GM23338 (cell line): ENCODE results near the gene KLK4. TPM values are rescaled to one million over a fixed set of nuclear protein-coding genes. Genes with fewer than 3 reads are reported as not detected.

ENCODE experiments used
- ATAC-seq: fragments of 200-7000 bp; cut with Tn5 transposase; 3 replicates; pipeline ENCODE4 v1.9.1; 2020
- DNase-seq: peaks from one replicate; pipeline ENCODE4 v3.0.0-alpha.2; 2015; ENCODE audit warnings: low spot score
- H2AFZ ChIP-seq: fragments of 200-600 bp; sonication (generic); 2 replicates; pipeline ENCODE4 v1.8.0; 2016; ENCODE audit warnings: antibody characterized with exemption, mild to moderate bottlenecking, moderate library complexity
- H3F3A ChIP-seq: fragments of 200-600 bp; sonication (generic); replicated peaks from 2 replicates; pipeline ENCODE4 v1.8.0; 2017; ENCODE audit warnings: antibody characterized with exemption, mixed run types, low read depth
- H3K27ac ChIP-seq: fragments of 200-600 bp; sonication (generic); 2 replicates; pipeline ENCODE4 v1.6.1; 2016; ENCODE audit warnings: low read depth
- H3K27me3 ChIP-seq: fragments of 200-600 bp; sonication (generic); 2 replicates; pipeline ENCODE4 v1.8.0; 2016; ENCODE audit warnings: mild to moderate bottlenecking, mixed run types, moderate library complexity; ENCODE audit not compliant: insufficient read depth
- H3K36me3 ChIP-seq: fragments of 200-600 bp; sonication (generic); 2 replicates; pipeline ENCODE4 v1.8.0; 2016; ENCODE audit warnings: mild to moderate bottlenecking; ENCODE audit not compliant: insufficient read depth
- H3K4me1 ChIP-seq: fragments of 200-600 bp; sonication (generic); 2 replicates; pipeline ENCODE4 v1.8.0; 2016; ENCODE audit warnings: mild to moderate bottlenecking, moderate library complexity; ENCODE audit not compliant: insufficient read depth
- H3K4me2 ChIP-seq: fragments of 200-600 bp; sonication (generic); 2 replicates; pipeline ENCODE4 v1.7.1; 2017; ENCODE audit warnings: mixed run types
- H3K4me3 ChIP-seq: fragments of 200-600 bp; sonication (generic); 2 replicates; pipeline ENCODE4 v1.6.1; 2016; ENCODE audit warnings: mixed run types
- H3K79me2 ChIP-seq: fragments of 200-600 bp; sonication (generic); replicated peaks from 2 replicates; pipeline ENCODE4 v1.8.0; 2017; ENCODE audit warnings: mild to moderate bottlenecking; ENCODE audit not compliant: insufficient read depth
- H3K9me2 ChIP-seq: fragments of 200-600 bp; sonication (generic); 2 replicates; pipeline ENCODE4 v1.8.0; 2017; ENCODE audit not compliant: insufficient read depth
- H4K20me1 ChIP-seq: fragments of 200-600 bp; sonication (generic); replicated peaks from 2 replicates; pipeline ENCODE4 v1.8.0; 2017; ENCODE audit warnings: mild to moderate bottlenecking; ENCODE audit not compliant: insufficient read depth
- H3K27ac Mint-ChIP-seq: 2 replicates; pipeline ENCODE4 v1.8.0; 2020; ENCODE audit warnings: inconsistent platforms, mild to moderate bottlenecking, moderate library complexity, mixed read lengths
- H3K27me3 Mint-ChIP-seq: 3 replicates; pipeline ENCODE4 v1.8.0; 2022; ENCODE audit warnings: low read depth, mild to moderate bottlenecking, moderate library complexity, mixed read lengths, inconsistent platforms; ENCODE audit not compliant: insufficient read depth, poor library complexity
- H3K36me3 Mint-ChIP-seq: 3 replicates; pipeline ENCODE4 v1.8.0; 2021; ENCODE audit warnings: low read depth, mild to moderate bottlenecking, inconsistent platforms, moderate library complexity, mixed read lengths
- H3K4me1 Mint-ChIP-seq: 3 replicates; pipeline ENCODE4 v1.8.0; 2020; ENCODE audit warnings: mild to moderate bottlenecking, inconsistent platforms, mixed read lengths
- H3K4me3 Mint-ChIP-seq: 3 replicates; pipeline ENCODE4 v1.8.0; 2021; ENCODE audit warnings: moderate library complexity, mild to moderate bottlenecking, inconsistent platforms, mixed read lengths
- H3K9me3 Mint-ChIP-seq: 3 replicates; pipeline ENCODE4 v1.8.0; 2020; ENCODE audit warnings: moderate library complexity, mild to moderate bottlenecking, inconsistent platforms, mixed read lengths
- CREB1 ChIP-seq: fragments of 250-450 bp; sonication (Bioruptor Pico); IDR thresholded peaks from 2 replicates; pipeline ENCODE4 v1.5.0; 2020; ENCODE audit warnings: low read depth, mild to moderate bottlenecking, moderate library complexity
- EZH2 ChIP-seq: fragments of 200-600 bp; sonication (generic); IDR thresholded peaks from one replicate; pipeline ENCODE4 v1.8.0; 2017; ENCODE audit warnings: antibody characterized with exemption, mild to moderate bottlenecking, low read depth; ENCODE audit not compliant: unreplicated experiment
- EZH2phosphoT487 ChIP-seq: fragments of 200-600 bp; sonication (generic); IDR thresholded peaks from one replicate; pipeline ENCODE4 v1.8.1; 2018; ENCODE audit warnings: antibody characterized with exemption; ENCODE audit not compliant: unreplicated experiment
- JUNB ChIP-seq: IDR thresholded peaks from one replicate; pipeline ENCODE4 v1.6.1; 2016; ENCODE audit warnings: antibody characterized with exemption; ENCODE audit not compliant: unreplicated experiment
- NANOG ChIP-seq: IDR thresholded peaks from 2 replicates; pipeline ENCODE4 v1.6.1; 2016; ENCODE audit warnings: antibody characterized with exemption, borderline replicate concordance
- POLR2AphosphoS5 ChIP-seq: IDR thresholded peaks from 2 replicates; pipeline ENCODE4 v1.6.1; 2016; ENCODE audit warnings: antibody characterized with exemption, low read depth
- STAT1 ChIP-seq: IDR thresholded peaks from one replicate; pipeline ENCODE4 v1.6.1; 2016; ENCODE audit warnings: antibody characterized with exemption; ENCODE audit not compliant: unreplicated experiment
- ZNF114 ChIP-seq: fragments of 250-450 bp; sonication (Bioruptor Pico); IDR thresholded peaks from 2 replicates; pipeline ENCODE4 v1.5.0; 2020; ENCODE audit warnings: mild to moderate bottlenecking, moderate library complexity
- ZNF331 ChIP-seq: fragments of 250-450 bp; sonication (Bioruptor Pico); IDR thresholded peaks from 2 replicates; pipeline ENCODE4 v1.5.0; 2020; ENCODE audit warnings: low read depth, mild to moderate bottlenecking, moderate library complexity
- polyA plus RNA-seq: library from polyadenylated mRNA; unstranded; fragments of >200 nt; fragmentation: Nextera tagmentation; extraction: Ambion mirVana; gene quantifications from 2 replicates; pipeline ENCODE4 v1.2.1, GENCODE V29; 2016
- total RNA-seq: library from RNA; depleted of rRNA; stranded (reverse); fragments of >200 nt; shearing (Covaris generic); gene quantifications from 2 replicates; pipeline ENCODE4 v1.2.3, GENCODE V29; 2014
- TF ChIP-seq, protein P1 (sequence below), 2 experiments: fragments of 200-600 bp in 1 of 2; sonication (generic) in 1 of 2; conservative IDR thresholded peaks; 2 replicates each; pipeline versions ENCODE4 v1.5.1 to v1.6.1; 2016 to 2017; ENCODE audit warnings: antibody characterized with exemption in 2 of 2, low read depth in 2 of 2, mild to moderate bottlenecking in 2 of 2, moderate library complexity in 1 of 2
- TF ChIP-seq, protein P2 (sequence below): IDR thresholded peaks from one replicate; pipeline ENCODE4 v1.6.1; 2018; ENCODE audit warnings: antibody characterized with exemption; ENCODE audit not compliant: unreplicated experiment
- TF ChIP-seq, protein P3 (sequence below): IDR thresholded peaks from 2 replicates; pipeline ENCODE4 v1.6.1; 2016; ENCODE audit warnings: antibody characterized with exemption
- TF ChIP-seq, protein P4 (sequence below): fragments of 250-450 bp; sonication (Bioruptor Pico); IDR thresholded peaks from 2 replicates; pipeline ENCODE4 v1.5.0; 2020; ENCODE audit warnings: mild to moderate bottlenecking, moderate library complexity

Gene KLK4
- total and polyA plus RNA-seq, 2 experiments from 2014 or later, result 0.76 to 1.8 TPM

DNA sequence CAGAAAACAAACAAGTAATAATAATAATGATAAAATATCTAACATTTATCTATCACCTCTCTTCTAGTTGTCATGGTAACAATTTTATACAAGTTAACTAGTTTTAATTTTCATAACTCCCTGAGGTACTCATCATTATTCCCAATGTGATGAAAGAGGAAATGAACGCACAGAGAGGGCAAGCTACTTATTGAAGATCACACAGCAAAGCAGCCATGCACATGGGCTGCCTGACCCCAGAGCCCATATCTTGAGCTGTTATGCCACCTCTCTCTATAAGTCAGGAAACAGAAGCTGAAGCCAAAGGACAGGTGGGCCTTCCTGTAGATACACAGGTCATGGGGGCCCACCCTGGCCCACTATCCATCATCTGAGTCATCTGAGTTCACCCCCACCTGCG lies 4.9 kb upstream of the KLK4 start:
- no peaks in the 10 kb centered on the region for H3K4me1 Mint-ChIP-seq
- peaks cover 12% of the 10 kb centered on the region for H3K27me3 Mint-ChIP-seq
- Histone ChIP-seq H3K4me1 (peaks cover 4% of the 10 kb centered on the region), H3K4me3 (no peak overlapping the region), H2AFZ (no peak overlapping the region), H3K27ac (no peak overlapping the region), H3K27me3 (peaks cover 45% of the 10 kb centered on the region), H3K79me2 (no peaks in the 10 kb centered on the region), H3K36me3 (no peaks in the 10 kb centered on the region), H3K9me2 (no peaks in the 10 kb centered on the region), H3K4me2 (no peak overlapping the region), H3F3A (no peaks in the 10 kb centered on the region), H4K20me1 (no peaks in the 10 kb centered on the region)
- no peak overlapping the region for H3K27ac Mint-ChIP-seq
- H3K9me3 Mint-ChIP-seq, result no peaks in the 10 kb centered on the region; the same call in 2 of the 3 replicates
- H3K4me3 Mint-ChIP-seq, result no peak overlapping the region
- ATAC-seq (no peak), DNase-seq (no peak)
- H3K36me3 Mint-ChIP-seq, result no peaks in the 10 kb centered on the region; the same call in 2 of the 3 replicates
- TF ChIP-seq JUNB, result no peak
- TF ChIP-seq EZH2, result no peak
- TF ChIP-seq EZH2phosphoT487, result no peak
- TF ChIP-seq ZNF114 (CRISPR knock-in tag), result no peak
- TF ChIP-seq, protein P1, sequence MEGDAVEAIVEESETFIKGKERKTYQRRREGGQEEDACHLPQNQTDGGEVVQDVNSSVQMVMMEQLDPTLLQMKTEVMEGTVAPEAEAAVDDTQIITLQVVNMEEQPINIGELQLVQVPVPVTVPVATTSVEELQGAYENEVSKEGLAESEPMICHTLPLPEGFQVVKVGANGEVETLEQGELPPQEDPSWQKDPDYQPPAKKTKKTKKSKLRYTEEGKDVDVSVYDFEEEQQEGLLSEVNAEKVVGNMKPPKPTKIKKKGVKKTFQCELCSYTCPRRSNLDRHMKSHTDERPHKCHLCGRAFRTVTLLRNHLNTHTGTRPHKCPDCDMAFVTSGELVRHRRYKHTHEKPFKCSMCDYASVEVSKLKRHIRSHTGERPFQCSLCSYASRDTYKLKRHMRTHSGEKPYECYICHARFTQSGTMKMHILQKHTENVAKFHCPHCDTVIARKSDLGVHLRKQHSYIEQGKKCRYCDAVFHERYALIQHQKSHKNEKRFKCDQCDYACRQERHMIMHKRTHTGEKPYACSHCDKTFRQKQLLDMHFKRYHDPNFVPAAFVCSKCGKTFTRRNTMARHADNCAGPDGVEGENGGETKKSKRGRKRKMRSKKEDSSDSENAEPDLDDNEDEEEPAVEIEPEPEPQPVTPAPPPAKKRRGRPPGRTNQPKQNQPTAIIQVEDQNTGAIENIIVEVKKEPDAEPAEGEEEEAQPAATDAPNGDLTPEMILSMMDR (conservative IDR thresholded peaks at IDR 0.05; ENCODE audit: low read depth in 2 of 2), result no peak
- no peak for TF ChIP-seq CREB1 (CRISPR knock-in tag)
- TF ChIP-seq NANOG, result no peak
- TF ChIP-seq POLR2AphosphoS5, result no peak
- TF ChIP-seq ZNF331 (CRISPR knock-in tag), result no peak
- TF ChIP-seq, protein P2, sequence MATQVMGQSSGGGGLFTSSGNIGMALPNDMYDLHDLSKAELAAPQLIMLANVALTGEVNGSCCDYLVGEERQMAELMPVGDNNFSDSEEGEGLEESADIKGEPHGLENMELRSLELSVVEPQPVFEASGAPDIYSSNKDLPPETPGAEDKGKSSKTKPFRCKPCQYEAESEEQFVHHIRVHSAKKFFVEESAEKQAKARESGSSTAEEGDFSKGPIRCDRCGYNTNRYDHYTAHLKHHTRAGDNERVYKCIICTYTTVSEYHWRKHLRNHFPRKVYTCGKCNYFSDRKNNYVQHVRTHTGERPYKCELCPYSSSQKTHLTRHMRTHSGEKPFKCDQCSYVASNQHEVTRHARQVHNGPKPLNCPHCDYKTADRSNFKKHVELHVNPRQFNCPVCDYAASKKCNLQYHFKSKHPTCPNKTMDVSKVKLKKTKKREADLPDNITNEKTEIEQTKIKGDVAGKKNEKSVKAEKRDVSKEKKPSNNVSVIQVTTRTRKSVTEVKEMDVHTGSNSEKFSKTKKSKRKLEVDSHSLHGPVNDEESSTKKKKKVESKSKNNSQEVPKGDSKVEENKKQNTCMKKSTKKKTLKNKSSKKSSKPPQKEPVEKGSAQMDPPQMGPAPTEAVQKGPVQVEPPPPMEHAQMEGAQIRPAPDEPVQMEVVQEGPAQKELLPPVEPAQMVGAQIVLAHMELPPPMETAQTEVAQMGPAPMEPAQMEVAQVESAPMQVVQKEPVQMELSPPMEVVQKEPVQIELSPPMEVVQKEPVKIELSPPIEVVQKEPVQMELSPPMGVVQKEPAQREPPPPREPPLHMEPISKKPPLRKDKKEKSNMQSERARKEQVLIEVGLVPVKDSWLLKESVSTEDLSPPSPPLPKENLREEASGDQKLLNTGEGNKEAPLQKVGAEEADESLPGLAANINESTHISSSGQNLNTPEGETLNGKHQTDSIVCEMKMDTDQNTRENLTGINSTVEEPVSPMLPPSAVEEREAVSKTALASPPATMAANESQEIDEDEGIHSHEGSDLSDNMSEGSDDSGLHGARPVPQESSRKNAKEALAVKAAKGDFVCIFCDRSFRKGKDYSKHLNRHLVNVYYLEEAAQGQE, result no peak
- TF ChIP-seq, protein P3, sequence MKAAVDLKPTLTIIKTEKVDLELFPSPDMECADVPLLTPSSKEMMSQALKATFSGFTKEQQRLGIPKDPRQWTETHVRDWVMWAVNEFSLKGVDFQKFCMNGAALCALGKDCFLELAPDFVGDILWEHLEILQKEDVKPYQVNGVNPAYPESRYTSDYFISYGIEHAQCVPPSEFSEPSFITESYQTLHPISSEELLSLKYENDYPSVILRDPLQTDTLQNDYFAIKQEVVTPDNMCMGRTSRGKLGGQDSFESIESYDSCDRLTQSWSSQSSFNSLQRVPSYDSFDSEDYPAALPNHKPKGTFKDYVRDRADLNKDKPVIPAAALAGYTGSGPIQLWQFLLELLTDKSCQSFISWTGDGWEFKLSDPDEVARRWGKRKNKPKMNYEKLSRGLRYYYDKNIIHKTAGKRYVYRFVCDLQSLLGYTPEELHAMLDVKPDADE, result no peak
- TF ChIP-seq STAT1, result no peak
- TF ChIP-seq, protein P4, sequence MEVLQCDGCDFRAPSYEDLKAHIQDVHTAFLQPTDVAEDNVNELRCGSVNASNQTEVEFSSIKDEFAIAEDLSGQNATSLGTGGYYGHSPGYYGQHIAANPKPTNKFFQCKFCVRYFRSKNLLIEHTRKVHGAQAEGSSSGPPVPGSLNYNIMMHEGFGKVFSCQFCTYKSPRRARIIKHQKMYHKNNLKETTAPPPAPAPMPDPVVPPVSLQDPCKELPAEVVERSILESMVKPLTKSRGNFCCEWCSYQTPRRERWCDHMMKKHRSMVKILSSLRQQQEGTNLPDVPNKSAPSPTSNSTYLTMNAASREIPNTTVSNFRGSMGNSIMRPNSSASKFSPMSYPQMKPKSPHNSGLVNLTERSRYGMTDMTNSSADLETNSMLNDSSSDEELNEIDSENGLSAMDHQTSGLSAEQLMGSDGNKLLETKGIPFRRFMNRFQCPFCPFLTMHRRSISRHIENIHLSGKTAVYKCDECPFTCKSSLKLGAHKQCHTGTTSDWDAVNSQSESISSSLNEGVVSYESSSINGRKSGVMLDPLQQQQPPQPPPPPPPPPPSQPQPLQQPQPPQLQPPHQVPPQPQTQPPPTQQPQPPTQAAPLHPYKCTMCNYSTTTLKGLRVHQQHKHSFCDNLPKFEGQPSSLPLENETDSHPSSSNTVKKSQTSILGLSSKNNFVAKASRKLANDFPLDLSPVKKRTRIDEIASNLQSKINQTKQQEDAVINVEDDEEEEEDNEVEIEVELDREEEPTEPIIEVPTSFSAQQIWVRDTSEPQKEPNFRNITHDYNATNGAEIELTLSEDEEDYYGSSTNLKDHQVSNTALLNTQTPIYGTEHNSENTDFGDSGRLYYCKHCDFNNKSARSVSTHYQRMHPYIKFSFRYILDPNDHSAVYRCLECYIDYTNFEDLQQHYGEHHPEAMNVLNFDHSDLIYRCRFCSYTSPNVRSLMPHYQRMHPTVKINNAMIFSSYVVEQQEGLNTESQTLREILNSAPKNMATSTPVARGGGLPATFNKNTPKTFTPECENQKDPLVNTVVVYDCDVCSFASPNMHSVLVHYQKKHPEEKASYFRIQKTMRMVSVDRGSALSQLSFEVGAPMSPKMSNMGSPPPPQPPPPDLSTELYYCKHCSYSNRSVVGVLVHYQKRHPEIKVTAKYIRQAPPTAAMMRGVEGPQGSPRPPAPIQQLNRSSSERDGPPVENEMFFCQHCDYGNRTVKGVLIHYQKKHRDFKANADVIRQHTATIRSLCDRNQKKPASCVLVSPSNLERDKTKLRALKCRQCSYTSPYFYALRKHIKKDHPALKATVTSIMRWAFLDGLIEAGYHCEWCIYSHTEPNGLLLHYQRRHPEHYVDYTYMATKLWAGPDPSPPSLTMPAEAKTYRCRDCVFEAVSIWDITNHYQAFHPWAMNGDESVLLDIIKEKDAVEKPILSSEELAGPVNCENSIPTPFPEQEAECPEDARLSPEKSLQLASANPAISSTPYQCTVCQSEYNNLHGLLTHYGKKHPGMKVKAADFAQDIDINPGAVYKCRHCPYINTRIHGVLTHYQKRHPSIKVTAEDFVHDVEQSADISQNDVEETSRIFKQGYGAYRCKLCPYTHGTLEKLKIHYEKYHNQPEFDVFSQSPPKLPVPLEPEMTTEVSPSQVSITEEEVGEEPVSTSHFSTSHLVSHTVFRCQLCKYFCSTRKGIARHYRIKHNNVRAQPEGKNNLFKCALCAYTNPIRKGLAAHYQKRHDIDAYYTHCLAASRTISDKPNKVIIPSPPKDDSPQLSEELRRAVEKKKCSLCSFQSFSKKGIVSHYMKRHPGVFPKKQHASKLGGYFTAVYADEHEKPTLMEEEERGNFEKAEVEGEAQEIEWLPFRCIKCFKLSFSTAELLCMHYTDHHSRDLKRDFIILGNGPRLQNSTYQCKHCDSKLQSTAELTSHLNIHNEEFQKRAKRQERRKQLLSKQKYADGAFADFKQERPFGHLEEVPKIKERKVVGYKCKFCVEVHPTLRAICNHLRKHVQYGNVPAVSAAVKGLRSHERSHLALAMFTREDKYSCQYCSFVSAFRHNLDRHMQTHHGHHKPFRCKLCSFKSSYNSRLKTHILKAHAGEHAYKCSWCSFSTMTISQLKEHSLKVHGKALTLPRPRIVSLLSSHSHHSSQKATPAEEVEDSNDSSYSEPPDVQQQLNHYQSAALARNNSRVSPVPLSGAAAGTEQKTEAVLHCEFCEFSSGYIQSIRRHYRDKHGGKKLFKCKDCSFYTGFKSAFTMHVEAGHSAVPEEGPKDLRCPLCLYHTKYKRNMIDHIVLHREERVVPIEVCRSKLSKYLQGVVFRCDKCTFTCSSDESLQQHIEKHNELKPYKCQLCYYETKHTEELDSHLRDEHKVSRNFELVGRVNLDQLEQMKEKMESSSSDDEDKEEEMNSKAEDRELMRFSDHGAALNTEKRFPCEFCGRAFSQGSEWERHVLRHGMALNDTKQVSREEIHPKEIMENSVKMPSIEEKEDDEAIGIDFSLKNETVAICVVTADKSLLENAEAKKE (CRISPR knock-in tag), result no peak
